ENCODE results near the gene ACO2. TPM values are rescaled to one million over a fixed set of nuclear protein-coding genes. Genes with fewer than 3 reads are reported as not detected.

ACO2 gene
- total RNA-seq, 4 donors from 2014 or later = 115 to 227 (median 132) TPM

DNA sequence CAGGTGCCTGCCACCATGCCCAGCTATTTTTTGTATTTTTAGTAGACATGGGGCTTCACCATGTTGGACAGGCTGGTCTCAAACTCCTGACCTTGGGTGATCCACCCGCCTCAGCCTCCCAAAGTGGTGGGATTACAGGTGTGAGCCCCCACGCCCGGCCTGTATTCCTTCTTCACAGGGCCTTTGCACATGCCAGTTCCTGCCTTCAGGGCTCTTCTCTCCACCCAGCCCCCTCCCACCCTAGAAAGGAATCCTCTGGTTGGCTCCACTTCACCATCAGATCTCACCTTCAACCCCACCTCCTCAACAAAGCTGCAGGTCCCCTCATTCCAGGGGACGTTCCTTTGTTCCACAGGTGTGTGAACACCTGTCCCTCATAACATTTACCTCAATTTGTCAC lies 73.3 kb downstream of the ACO2 start:
- TF ChIP-seq POLR2AphosphoS5 (IDR thresholded peaks at IDR 0.05) (no peak), CTCF (IDR thresholded peaks at IDR 0.05) (no peak)
- WGBS, 2 donors (ENCODE audit: low coverage in 1 of 2) = 84 to 88% methylated on average over 1 to 4 of the region's 4 CpGs
- peaks cover 0 to 70% (median 19%) of the 10 kb centered on the region in 3 donors for H3K4me1 ChIP-seq

GRCh38 chr22:41543854-41544670 lies 75.1 kb downstream of the ACO2 start, which contains the start of gene POLR3H:
TSS of gene POLR3H (minus strand) at chr22:41544470. CDS start at chr22:41544101, 369 bp downstream.
- ATAC-seq = peak; percentile 98
- peak within 1 kb of the TSS; percentile 68 to 92 for H3K4me3 ChIP-seq
- peaks cover 0 to 21% of the 10 kb centered on the region in 2 donors for H3K36me3 ChIP-seq
- peaks cover 0 to 59% (median 19%) of the 10 kb centered on the region in 3 donors for H3K4me1 ChIP-seq
- no peaks in the 10 kb centered on the region for H3K27me3 ChIP-seq
- H3K9me3 ChIP-seq = no peaks in the 10 kb centered on the region
- WGBS, 2 donors (ENCODE audit: low coverage in 1 of 2) = 0% methylated on average over 1 to 12 of the region's 80 CpGs
- H3K27ac ChIP-seq = peak within 1 kb of the TSS; percentile 76 to 97 (median 95)
- no peak for TF ChIP-seq EP300 (IDR thresholded peaks at IDR 0.05)
- TF ChIP-seq CTCF (IDR thresholded peaks at IDR 0.05) = peak in 3 of 4 experiments; percentile 50 to 80 (median 54)
- TF ChIP-seq POLR2AphosphoS5 (IDR thresholded peaks at IDR 0.05) = peak; percentile 53
- peak; percentile 51 to 54 for TF ChIP-seq POLR2A (IDR thresholded peaks at IDR 0.05)

More for the DNA sequence above, 73.3 kb downstream of the ACO2 start:
- H3K4me3 ChIP-seq = no peak overlapping the region
- H3K9me3 ChIP-seq = no peaks in the 10 kb centered on the region
- H3K36me3 ChIP-seq = peaks cover 0 to 33% of the 10 kb centered on the region in 2 donors
- H3K27me3 ChIP-seq = no peaks in the 10 kb centered on the region
- H3K27ac ChIP-seq = peak overlapping the region in 2 of 4 donors; percentile 93 to 97
- ATAC-seq = no peak

GRCh38 chr22:41544671-41545476 lies 76.0 kb downstream of the ACO2 start:
- 18 to 34% methylated on average over 10 to 13 of the region's 21 CpGs for WGBS, 2 donors (ENCODE audit: low coverage in 1 of 2)
- H3K36me3 ChIP-seq = peaks cover 0 to 12% of the 10 kb centered on the region in 2 donors
- H3K9me3 ChIP-seq = no peaks in the 10 kb centered on the region
- TF ChIP-seq POLR2A (IDR thresholded peaks at IDR 0.05) (no peak), POLR2AphosphoS5 (IDR thresholded peaks at IDR 0.05) (no peak), EP300 (IDR thresholded peaks at IDR 0.05) (no peak), CTCF (IDR thresholded peaks at IDR 0.05) (no peak)
- peak overlapping the region in 3 of 4 donors; percentile 69 to 97 (median 93) for H3K27ac ChIP-seq
- H3K27me3 ChIP-seq = no peaks in the 10 kb centered on the region
- no peak for ATAC-seq
- H3K4me3 ChIP-seq = peak overlapping the region in 1 of 2 donors; percentile 92
- H3K4me1 ChIP-seq = peaks cover 0 to 51% (median 19%) of the 10 kb centered on the region in 3 donors

- H3K9me3 ChIP-seq = no peaks in the 10 kb centered on the region
- 76% methylated on average over 4 of the region's 5 CpGs; no CpG with 5 or more reads in 1 of the 2 donors for WGBS, 2 donors (ENCODE audit: low coverage in 1 of 2)
- no peaks in the 10 kb centered on the region for H3K36me3 ChIP-seq
- no peaks in the 10 kb centered on the region for H3K27me3 ChIP-seq
- H3K4me3 ChIP-seq = no peak overlapping the region
- TF ChIP-seq POLR2AphosphoS5 (IDR thresholded peaks at IDR 0.05) (no peak), EP300 (IDR thresholded peaks at IDR 0.05) (no peak), POLR2A (IDR thresholded peaks at IDR 0.05) (no peak), CTCF (IDR thresholded peaks at IDR 0.05) (no peak)
- no peak overlapping the region for H3K27ac ChIP-seq
- ATAC-seq = no peak
- peaks cover 0 to 12% (median 6%) of the 10 kb centered on the region in 3 donors for H3K4me1 ChIP-seq
Observed at GRCh38 chr22:41548830-41549211, 79.9 kb downstream of the ACO2 start.
